Left renal cortex interstitium (tissue), 4 donors: ENCODE measurements around the gene MORN5. TPM values are rescaled to one million over a fixed set of nuclear protein-coding genes. Genes with fewer than 3 reads are reported as not detected.

Experiments used
- DNase-seq, 4 donors: peaks; one replicate each; pipeline ENCODE4 v3.0.0-alpha.2; 2013; ENCODE audit warnings: low read depth in 4 of 4, low spot score in 2 of 4, missing footprints in 1 of 4
- polyA plus RNA-seq, 4 donors: library from polyadenylated mRNA; unstranded; fragments of 120-200 nt; gene quantifications; one replicate each; pipeline ENCODE4 v1.2.1, GENCODE V29; 2013; ENCODE audit not compliant: insufficient read length in 4 of 4

MORN5 gene
- polyA plus RNA-seq, 4 donors = 2.3 to 2.6 (median 2.3) TPM

GRCh38 chr9:122186301-122186700 is 26.6 kb downstream of the MORN5 start:
- DNase-seq = no peak

DNA sequence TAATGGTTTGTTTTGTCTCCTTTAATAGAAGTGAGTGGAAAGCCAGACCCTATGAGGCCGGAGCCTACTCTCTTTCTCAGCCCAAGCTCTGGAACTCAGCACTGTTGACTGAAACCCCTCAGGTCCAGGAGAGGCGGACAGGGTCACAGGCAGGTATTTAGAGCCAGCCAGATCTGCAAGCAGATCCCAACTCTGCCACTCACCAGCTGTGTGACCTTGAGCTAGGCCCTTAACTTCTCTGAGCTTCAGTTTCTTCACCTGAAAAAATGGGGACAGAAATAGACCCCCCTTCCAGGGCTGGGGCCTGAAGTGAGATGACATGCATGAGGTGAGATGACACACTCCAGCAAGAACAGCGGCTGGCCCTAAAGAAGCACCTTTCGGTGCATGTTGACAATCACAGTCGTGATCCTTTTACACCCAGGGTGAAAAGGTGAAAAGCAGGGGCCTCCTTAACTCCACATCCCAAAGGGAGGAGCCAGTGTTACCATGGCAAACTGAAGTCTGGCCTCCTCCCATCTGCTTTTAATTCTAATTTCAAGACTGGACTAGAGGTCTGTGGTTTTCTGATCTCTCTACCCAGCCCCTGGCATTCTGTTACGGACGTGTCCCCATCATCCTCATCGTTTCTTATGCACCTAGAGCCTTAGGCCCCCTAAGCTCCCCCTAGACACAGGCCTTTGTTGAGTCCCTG is 27.2 kb downstream of the MORN5 start:
- DNase-seq = no peak

DNA sequence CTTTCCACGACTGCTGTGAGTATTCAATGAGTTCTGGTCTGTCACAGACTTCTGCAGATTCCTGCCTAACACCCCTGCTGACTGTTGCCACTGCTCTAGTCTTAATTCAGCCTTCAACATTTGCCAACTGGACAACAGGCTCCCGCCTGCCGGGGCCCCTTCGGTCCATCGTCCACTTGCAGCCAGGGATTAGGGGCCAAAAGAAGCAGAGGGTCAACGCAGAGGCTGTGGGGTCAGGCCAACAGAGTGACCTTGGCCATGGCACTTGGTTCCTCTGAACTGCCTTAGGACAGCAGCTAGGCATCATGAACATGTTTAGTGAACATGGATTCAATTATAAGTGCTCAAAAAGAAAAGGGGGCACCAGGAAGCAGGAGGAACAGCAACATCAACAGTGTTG is 28.7 kb downstream of the MORN5 start:
- DNase-seq = no peak

DNA sequence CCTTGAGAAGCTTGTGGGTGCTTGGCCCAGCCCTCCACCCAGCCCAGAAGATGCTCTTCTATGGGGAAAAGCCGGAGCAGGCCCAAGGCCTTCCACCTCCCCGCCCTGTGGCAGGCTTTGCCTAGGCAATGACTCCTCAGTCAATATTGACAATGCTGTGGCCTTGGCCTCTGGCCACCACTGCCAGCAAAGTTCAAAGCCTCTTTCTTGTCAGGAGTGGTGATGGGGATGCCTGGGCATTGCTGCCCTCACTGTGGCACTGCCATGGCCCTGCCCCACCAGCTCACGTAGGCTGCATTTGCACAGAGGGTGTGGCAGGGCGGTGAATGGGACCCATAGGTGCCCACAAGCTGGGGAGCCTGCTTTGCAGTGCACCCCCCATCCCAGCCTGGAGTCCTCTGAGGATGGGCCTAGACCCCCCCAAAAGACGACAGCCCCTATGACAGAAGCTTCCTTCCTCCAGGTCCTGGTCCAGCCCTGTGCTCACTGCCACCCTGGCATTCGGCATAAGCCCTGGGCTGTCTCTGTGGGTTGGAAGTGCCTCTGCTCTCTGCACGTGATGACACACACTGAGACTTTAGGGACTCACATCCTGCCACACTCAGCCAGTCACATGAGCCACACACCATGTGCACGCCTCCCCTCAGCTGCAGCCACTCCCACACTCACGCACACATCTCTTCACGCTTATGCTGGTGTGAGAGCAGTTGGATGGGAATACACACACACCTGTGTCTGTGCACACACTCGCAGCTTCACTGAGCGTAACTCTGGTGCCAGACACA is 31.1 kb downstream of the MORN5 start:
- DNase-seq = no peak

DNA sequence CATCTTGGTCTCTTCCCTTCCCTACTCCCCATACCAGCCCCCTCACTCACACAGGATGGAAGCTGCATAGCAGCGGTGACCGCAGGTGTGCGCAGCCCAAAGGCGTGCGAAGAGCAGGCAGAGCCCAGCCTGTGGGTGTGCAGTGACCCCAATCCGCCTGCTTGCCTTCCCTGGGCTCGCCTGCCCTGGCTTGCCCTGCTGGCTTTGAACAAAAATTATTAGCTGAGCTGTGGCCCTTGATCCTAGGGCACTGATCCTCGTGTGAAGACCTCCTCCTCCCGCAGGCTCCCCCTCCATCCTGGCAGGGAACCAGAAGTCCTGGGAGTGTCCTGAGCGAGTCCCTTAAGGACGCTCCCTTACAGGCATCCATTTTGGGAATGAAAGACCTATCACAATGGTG is 31.9 kb downstream of the MORN5 start:
- peak in 1 of 4 donors; percentile 27 for DNase-seq

DNA sequence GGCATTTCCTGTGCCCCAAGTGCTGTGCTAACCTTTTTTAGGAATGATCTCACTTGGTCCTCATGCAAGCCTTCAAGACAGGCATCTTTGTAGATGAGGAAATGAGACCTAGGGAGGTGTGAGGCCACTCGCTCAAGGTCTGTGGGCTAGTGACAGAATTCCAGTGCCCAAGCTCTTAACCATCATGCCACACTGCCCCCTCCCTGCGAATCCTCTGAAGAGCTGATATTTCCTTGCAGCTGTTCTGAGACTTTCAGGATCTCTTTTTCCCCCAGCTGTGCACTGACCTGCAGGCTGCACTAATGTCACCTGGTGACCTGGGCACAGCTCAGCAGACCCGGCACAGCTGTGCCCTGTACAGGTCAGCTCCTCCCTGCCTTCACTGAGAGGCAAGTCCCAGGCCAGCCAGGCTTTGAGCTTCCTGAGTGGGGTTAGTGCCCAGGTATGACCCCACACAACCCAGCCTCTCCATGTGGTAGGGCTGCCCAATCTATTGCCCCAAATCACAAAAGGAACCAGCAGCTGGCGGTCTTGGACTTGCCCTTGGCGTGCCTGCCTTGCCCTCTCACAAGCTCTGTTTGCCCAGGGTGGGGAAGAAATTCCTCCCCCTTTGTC is 32.7 kb downstream of the MORN5 start:
- DNase-seq = no peak

DNA sequence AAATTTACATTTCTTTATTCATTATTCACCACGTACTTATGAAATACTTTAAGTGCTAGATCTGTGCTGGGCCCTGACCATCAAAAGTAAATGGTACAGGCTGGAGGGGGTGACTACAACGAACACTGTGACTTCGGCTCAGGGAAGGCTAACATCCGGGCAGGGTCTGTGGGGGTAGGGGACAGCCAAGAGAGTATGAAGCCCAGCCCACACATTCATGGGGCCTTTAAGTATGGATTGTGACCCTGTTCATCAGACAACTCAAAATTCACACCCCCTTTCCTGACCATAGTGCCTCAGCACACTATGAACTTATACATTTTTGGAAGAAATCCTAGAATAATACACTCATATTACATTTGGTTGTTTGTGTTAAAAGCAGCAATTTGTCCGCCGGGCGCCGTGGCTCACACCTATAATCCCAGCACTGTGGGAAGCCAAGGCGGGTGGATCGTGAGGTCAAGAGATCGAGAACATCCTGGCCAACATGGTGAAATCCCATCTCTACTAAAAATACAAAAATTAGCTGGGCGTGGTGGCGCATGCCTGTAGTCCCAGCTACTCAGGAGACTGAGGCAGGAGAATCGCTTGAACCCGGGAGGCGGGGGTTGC is 33.3 kb downstream of the MORN5 start:
- no peak for DNase-seq

GRCh38 chr9:122193651-122194050 is 33.9 kb downstream of the MORN5 start:
- no peak for DNase-seq

- DNase-seq = no peak
Measured at GRCh38 chr9:122195875-122196274, 36.2 kb downstream of the MORN5 start.

DNA sequence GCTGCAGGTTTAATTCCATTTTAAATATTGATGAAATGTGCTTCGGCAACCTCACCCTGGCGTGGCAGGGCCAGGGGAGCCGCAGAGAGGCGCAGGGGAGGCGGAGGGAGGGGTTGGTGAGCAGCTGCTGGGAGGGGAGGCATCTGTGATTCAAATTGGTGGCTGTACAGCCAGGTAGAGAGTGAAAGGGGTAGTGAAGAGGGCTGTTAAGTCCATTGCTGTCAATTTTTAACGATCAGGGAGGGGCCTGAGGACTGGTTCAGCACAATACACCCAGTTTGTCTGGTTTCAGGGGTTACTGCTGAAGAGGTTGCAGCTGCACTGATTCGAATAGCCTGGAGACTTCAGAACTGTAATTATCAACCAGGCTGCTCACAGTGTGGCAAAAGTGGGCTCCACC is 37.7 kb downstream of the MORN5 start:
- DNase-seq = no peak

DNA sequence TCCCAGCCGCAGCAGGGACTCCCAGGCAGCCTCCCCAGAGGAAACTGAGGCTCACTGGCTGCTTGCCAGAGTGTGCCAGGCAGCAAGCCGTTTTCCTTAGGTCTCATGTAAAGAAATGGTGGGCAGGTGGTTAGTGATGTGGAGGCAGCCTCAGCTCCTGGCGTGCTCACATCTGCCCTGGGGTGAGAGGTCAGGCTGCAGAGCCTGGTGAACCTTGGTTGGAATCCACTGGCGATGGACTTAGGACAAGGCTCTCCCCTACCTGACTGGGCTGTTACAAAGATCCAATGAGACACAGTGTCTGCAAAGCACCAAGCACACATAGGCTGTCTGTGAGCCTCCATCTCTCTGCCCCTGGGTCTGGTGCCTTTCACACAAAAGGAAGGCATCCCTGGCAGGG is 38.2 kb downstream of the MORN5 start:
- DNase-seq = no peak

DNA sequence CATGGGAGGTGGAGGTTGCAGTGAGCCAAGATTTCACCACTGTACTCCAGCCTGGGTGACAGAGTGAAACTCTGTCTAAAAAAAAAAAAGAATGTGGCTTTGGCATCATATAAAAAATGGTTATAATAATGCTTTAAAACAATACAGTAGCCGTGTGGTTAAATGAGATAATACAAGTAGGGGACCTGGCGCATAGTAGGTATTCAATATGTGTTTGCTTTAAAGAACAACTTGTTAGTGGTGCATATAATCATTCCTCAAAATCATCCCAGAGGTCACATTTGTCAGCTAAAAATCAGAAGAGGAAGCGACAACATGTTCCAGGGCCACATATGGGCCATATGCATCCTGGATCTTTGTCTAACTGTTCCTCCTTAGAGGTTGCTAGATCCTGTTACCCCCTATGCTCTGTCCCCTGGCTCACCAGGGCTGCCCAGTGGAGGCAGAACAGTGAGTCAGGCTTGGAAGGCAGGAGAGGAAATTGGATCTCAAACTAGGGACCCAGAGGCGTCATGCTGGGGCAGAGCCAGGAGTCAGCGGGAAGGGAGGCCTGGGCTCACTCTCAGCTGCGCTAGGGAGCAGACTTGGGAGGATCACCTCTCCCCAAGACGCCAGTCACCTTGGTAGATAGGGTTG is 41.4 kb downstream of the MORN5 start:
- DNase-seq = no peak

GRCh38 chr9:122201641-122202040 is 41.9 kb downstream of the MORN5 start:
- DNase-seq = no peak

GRCh38 chr9:122202111-122202510 is 42.4 kb downstream of the MORN5 start:
- no peak for DNase-seq

DNA sequence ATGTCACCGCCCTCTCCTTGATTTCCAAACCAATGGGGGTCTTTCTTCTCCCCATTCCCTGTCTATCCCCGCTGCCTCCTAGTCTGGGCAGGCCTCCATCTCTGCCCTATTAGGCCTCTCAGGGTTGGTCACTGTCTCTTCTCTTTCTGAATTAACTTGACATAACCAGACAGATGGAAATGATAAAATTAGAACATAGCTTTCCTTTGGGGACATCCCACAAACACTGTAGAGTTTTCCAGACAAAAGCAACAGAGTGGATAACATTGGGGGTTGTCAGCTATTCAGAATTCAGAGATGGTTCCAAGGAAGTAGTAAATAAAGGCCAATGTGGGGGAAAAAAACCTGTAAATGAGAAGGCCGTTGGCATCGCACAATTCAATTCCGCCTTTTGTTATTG is 44.3 kb downstream of the MORN5 start:
- no peak for DNase-seq

DNA sequence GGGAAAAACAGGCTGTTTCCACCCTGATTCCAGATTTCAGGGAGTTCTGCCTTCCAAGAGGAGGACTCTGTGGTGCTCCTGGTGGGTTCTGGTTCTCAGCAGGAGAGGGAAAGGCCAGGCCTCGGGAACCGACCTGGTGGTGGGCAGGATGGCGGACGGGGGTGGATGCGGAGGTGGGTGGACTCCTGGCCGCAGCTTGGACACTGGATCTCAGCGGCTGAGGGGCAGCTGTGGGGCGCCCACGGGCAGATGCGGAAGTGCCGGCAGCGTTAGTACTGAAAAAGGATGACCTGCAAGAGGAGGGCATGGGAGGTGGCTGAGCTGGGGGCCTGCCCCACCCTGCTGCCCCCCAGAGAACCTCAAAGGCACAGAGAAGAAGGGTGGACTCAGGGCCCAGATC is 44.8 kb downstream of the MORN5 start:
- DNase-seq = no peak

DNA sequence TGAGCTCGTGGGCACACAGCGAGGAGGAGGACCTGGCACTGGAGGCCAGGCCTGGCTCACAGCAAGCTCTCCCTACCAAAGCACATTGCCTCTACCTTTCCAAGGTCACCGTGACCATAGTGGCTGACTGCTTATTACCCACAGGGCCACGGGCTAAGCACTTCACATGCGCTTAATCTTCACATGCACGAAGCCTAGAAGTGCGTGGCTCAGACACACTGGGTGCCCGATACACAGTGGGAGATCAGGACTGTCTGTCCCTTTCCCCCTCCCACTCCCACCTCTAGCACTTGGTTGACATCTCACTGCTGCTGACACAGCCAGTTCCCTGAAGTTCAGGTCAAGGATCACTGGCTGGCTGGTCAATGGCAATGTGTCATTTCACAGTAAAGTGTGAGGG is 45.5 kb downstream of the MORN5 start:
- DNase-seq = no peak

DNA sequence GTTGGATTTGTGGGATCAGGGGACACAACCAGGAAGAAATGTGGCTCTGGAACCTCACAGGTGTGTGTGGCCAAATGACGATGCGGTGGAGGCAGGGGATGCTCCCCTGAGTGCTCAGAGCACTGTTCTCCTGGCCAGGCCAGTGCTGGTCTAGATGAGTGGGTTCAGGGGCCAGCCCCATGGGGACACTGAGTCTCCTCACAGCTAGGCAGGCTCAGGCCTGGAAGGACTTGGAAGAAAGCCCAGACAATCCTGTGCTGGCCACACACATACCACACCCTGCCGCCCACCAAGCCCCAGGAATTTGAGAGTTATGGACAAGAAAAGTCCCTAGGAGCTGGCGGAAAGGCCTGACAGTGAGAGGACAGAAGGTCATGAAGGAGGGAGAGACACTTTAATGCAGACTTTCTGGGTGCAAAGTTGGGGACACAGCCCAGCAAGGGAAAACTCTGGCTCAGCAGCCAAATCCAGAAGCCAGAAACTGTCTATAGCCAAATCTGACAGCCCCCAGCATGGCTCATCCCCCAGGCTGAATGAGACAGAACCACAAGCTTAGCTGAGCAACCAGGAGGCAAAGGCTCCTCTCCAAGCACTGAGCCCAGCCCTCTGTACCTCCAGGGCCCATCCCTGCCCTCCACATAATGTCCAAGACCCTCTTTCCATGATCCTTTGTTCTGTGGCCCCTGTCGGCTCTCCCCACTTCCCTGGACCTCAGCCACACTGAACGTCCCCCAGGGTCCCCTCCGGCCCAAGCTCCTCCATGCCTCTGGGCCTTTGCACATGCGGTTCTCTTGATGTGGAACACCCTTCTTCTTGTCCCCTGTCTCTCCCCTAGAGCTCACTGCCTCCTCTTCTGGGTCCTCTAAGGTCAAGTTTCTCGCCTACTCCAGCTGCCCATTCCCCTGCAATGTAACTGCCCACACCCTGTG is 46.7 kb downstream of the MORN5 start:
- no peak for DNase-seq

DNA sequence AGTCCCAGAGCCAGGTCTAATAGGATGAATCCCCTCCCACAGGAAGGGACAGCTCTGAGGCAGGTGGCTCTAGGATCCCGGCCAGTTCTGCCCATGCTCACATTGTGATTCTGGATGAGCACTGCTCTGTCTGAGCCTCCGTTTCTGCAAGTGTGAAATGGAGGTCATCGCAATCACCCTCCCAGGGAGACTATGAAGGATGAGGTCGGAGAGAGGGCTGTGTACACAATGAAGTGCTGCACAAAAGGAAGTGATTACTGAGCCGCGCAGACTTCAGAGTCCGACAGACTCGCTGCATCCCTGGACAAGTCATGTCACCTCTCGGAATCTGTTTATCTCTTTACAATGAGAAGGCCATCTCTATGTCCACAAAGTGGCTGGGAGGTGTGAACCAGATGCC is 47.4 kb downstream of the MORN5 start:
- DNase-seq = no peak

DNA sequence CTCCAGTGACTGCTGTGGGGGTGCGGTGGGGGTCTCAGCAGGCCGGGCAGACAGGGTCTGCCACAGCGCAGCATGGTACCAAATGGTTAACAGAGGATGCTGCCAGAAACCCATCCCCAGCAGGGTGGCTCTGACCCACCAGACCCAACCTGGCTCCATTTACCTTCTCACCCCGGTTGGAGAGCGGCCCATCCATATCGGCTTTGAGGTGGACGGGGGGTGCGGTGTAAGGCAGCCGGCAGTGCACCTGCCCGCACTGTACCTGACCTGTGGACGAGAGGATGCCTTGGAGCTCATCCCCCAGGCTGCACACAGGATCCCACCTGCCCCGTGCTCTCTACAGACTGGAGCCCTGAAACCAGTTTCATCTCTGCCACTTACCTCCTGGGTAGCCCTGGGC is 49.7 kb downstream of the MORN5 start:
- no peak for DNase-seq
